CD4-positive, alpha-beta T cell treated with Interleukin-15 for 4 hours (primary cell): ENCODE results near the gene OR9A2.

Experiments
- DNase-seq: peaks from one replicate; pipeline ENCODE4 v3.0.0-alpha.2; 2020; ENCODE audit warnings: low spot score

Gene OR9A2

GRCh38 chr7:143027032-143027431, at the start of gene OR9A2:
OR9A2 (minus strand) TSS chr7:143027132; CDS start chr7:143027132, 0 bp downstream.
- no peak for DNase-seq

DNA sequence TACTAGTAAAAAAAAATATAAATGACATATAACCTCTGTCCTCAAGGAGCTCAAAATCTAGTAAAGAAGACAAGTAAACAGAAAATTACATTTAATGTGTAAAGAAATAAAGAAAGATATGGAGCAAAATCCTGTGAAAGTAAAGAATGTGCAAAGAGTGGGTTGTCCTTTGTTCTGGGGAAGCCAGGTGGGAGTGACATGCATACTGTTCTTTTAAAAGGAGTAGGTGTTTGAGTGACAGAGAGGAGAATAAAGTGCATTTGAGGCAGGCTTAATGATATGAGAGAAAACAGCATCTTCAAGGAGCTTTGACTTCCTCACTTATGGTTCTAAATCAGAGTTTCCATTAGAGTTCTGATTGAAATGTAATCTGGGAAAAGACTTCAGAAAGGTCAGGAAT, 47.2 kb upstream of the OR9A2 start:
- DNase-seq: no peak

GRCh38 chr7:143073556-143073955, 46.6 kb upstream of the OR9A2 start:
- no peak for DNase-seq

DNA sequence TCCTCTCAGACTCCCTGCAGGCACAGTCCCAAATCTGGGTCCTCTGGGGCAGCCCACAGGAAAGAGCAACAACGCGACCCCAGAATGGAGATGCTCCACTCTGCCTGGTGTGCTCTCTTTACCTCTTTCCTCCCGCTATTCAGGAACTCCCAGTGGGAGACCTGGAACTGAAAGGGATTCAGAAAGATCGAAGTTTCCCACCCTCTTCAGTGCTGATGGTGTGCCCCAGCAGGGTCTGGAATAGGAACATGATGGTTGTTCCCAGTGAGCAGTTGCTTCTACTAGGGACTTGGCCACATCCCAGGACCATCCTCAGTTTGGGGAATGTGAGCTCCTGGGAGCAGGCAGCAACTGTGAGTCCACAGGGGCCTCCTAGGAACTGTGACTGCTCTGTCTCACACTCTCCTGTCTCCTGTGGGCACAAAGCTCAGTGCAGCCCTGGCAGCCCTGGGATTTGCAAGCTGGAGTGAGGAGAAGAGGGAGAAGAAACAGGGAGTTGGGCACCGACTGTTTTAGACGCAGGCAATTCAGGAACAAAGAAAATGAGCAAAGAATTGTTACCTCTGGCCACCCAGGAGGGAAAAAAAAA, 43.1 kb upstream of the OR9A2 start:
- DNase-seq: no peak

DNA sequence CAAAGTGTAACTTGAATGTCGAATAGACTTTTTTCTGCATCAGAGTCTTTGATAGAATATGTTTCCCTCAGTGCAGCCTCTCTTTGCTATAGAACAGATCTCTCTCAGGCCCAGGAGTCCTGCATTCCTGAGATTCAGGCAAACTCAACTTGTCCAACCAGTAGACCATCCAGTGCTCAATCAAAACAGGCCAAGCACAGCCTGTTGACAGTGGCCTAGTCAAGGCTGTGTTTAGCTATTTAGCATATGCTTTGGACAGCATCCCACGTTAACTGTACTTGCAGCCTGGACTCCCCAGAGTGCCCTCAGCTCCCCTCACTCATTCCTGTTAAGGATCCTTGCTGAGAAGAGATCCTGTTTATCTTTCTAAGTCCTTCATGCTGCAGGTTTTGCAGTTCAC, 41.5 kb upstream of the OR9A2 start:
- no peak for DNase-seq

- no peak for DNase-seq
Observed at GRCh38 chr7:143063741-143064140, 36.8 kb upstream of the OR9A2 start.

DNA sequence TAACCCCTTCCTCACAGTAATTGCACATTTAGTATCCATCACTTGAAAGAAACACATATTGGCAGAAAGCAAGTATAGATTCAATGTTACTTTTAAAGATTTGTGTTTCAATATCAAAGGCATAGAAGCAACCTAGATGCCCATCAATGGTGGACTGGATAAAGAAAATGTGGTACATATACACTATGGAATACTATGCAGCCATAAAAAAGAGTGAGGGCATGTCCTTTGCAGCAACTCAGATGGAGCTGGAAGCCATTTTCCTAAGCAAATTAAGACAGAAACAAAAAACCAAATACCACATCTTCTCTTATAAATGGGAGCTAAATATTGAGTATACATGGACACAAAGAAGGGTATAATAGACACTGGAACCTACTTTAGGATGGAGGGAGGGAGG, 28.8 kb upstream of the OR9A2 start:
- no peak for DNase-seq

DNA sequence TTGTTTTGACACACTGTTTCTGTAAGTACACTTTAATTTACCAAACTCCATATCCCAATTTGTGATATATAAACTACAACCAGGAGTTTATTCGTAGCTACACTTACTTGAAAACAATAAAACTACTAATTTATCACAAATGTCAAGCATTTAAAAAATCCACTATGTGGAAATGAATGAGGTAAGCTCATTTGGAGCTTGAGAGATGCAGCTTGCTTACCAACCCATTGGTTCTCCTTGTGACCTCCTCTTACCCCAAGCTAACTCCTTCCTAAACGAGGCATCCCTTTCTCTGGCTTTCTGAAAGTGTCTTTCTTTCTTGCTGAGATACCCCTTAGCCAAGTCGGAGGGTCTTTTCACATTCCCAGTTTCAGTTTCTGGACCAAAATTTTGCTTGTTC, 27.7 kb upstream of the OR9A2 start:
- no peak for DNase-seq

- DNase-seq: no peak
Observed at GRCh38 chr7:143052041-143052440, 25.1 kb upstream of the OR9A2 start, which contains the start of gene OR6V1. OR6V1 (plus strand) TSS chr7:143052341; CDS start chr7:143052341, 0 bp downstream.

DNA sequence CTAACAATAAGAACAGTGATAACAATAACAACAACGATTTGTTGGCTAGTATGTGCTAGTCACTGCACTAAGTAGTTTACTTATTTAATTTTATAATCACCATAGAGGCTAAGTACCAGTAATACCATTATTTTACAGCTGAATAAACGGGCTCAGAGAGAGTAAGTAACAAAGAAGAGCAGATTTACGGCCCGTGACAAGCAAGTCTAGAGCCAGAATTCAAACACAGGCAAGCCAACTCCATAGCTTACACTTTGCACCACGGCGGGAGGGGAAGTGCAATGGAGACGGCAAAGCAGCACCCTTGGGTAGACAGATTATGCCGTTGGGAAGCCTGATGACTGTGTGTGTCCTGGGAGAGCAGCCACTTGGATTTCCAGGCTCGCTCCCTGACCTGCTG, 24.0 kb upstream of the OR9A2 start:
- DNase-seq: no peak

GRCh38 chr7:143049362-143049761, 22.4 kb upstream of the OR9A2 start:
- no peak for DNase-seq

DNA sequence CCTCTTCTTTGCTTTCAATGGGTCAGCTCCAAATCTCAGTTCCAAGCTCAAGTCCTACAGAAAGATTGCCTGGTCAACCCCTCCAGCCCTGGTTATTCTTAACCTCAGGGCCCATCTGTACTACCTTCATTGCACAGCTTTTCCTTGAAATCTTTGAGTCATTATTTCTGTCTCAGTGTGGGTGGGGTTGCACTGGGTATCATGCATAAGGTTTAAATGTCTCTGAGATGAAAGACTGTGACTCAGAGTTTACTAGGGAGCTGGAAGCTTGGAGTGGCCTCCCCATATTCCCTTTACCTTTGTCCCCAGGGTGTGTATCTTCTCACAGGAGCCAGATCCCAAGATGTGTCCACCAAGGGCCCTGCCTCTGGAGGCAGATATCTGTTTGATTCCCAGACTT, 21.9 kb upstream of the OR9A2 start:
- no peak for DNase-seq

GRCh38 chr7:143047326-143047725, 20.4 kb upstream of the OR9A2 start:
- no peak for DNase-seq

- no peak for DNase-seq
Observed at GRCh38 chr7:143046426-143046851, 19.5 kb upstream of the OR9A2 start.

DNA sequence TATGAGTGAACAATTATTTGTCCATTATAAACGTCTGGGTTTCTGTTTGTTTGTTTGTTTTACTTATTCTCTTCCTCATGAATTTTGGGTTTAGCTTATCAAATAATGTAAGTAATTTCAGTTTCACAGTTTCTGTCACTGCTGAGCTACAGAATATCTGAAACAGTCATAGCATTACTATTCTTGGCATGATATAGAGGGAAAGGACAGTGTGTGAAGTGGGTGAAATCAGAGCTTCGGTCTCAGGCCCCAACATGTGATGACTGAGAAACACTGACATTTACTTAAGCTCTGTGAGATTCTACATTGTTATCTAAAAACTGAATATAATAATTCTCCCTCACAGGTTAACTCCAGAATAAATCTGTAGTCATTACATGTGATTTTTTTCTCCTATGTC, 16.5 kb upstream of the OR9A2 start:
- no peak for DNase-seq

- DNase-seq: no peak
Observed at GRCh38 chr7:143042790-143043271, 15.9 kb upstream of the OR9A2 start.

DNA sequence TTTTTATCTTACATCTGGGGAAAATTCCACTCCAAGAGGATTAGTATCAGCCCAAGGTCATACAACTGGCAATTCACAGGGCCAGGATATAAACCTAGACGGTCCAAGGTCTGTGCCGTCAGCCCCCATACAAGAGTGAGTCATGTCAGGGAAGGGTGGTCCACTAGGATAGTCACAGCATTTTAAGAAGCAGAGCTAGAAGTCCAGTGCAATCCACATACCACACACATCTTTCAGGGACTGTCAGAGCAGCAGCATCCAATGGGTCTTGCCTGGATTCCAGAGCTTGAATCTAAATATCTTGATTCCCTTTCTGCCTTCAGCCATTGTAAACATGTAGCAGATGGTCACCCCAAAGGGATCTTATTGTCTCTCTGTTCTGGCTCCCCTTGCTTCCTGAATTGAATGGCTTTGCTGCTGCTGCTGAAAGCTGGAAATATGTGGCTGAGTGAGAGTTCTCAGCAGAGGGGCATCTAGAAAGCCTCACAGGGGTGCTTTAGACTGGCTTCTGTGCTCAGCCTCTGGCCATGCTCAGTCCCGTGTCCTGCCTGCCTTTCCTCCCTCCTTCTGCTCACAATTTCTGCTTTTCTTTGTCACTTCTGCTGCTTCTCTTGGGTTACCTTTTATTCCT, 15.3 kb upstream of the OR9A2 start:
- DNase-seq: no peak

DNA sequence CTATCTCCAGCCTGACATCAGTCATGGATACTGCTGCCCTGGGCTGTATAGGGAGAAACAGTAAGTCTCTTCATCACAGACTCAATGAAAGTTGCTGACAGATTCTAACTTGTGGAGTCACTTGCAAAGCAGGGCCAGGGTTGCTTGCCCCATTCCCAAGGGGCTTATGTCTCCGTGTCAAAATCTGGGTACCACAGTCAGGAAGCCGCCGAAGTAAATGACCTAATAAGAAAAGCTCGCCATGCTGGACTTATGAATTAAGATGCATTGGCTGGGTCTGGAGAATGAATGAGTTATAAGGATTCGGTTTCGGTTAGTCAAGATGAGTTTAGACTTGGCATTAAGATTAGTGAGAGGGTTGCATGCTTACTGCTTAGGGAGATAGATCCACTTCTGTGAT, 14.4 kb upstream of the OR9A2 start:
- DNase-seq: no peak

DNA sequence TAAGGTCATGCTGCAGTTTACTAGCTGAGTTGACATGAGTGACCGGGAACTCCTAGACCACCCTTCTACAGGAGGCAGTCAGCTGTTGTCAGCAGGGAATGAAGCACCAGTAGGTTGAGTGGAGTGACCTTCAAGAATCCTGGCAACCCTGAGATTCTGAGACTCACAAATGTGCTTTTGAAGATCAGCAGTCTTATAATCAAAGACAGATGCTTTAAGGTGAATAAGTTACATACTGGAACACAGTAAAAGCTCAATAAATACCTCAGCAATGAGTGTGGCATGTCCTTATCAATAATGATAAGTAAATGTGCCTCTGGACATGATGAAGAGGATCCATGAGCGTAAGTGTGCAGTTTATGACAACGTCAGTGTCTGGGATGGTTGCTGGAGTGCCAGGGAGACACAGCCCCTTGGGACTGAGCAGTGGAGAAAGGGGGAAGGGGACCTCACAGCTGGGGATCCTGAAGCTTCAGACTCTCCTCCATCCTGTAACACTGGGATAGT, 13.3 kb upstream of the OR9A2 start:
- DNase-seq: no peak

- no peak for DNase-seq
Observed at GRCh38 chr7:143038635-143039034, 11.7 kb upstream of the OR9A2 start.

- DNase-seq: no peak
Observed at GRCh38 chr7:143027683-143028082, 751 bp upstream of the OR9A2 start.

GRCh38 chr7:143025371-143025770, 1.6 kb downstream of the OR9A2 start:
- DNase-seq: no peak

DNA sequence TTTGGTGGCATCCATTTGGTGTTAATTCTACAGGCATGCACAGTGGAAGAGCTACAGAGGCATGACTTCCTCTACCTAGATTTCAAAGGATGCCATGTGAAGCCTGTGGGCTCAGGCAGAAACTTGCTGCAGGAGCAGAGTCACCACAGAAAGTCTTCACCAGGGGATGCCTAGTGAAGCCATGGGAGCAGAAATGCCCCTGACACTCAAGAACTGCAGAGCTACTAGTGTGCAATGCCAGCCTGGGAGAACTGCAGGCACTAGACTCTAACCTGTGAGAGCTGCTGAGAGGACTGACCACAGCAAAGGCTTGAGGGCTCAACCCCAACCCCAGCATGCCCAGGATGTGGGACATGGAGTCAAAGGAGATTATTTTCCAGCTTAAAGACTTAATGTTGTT, 3.9 kb downstream of the OR9A2 start:
- no peak for DNase-seq

DNA sequence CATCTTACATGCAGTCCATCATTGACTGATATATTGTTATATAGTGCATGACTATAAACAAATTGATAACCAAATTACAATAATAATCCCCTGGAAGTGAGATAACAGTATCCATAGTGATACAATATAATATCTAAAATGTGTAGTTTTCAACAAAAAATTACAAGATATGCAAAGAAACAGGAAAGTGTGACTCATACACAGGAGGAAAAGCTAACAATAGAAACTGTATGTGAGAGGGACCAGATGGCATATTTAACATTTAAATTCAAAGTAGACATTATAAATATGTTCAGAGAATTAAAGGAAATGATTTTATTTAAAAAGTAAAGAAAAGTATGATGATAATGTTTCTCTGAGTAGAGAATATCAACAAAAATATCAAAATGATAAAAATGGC, 8.0 kb downstream of the OR9A2 start:
- no peak for DNase-seq
